Prostate gland (tissue), 2 donors: ENCODE measurements around the gene ELOVL2. TPM values are rescaled to one million over a fixed set of nuclear protein-coding genes. Genes with fewer than 3 reads are reported as not detected.

ENCODE experiments used
- DNase-seq: peaks from one replicate; pipeline ENCODE4 v3.0.0-alpha.2; 2019; ENCODE audit warnings: low spot score
- H3K27ac ChIP-seq, 2 donors: fragments of 200-600 bp; sonication (generic); 2 replicates each; pipeline ENCODE4 v1.5.1; 2017 to 2019
- H3K27me3 ChIP-seq: fragments of 200-600 bp; sonication (generic); replicated peaks from 2 replicates; pipeline ENCODE4 v1.5.1; 2019; ENCODE audit not compliant: insufficient read depth
- H3K36me3 ChIP-seq, 2 donors: fragments of 200-600 bp; sonication (generic); 1 replicate in 1 of 2; 2 replicates in 1 of 2; pipeline versions ENCODE4 v1.5.1 to v1.8.1; 2017 to 2019
- H3K4me1 ChIP-seq: fragments of 200-600 bp; sonication (generic); replicated peaks from 2 replicates; pipeline ENCODE4 v1.5.1; 2019
- H3K4me3 ChIP-seq, 2 donors: fragments of 200-600 bp; sonication (generic); 2 replicates each; pipeline ENCODE4 v1.5.1; 2017 to 2019
- H3K9me3 ChIP-seq: fragments of 200-600 bp; sonication (generic); 2 replicates; pipeline ENCODE4 v1.5.1; 2017
- POLR2A ChIP-seq: fragments of 450-650 bp; IDR thresholded peaks from one replicate; pipeline ENCODE4 v1.6.1; 2016; ENCODE audit warnings: antibody characterized with exemption, mild to moderate bottlenecking
- POLR2AphosphoS5 ChIP-seq: sonication (generic); formaldehyde crosslinking; IDR thresholded peaks from one replicate; pipeline ENCODE4 v1.6.1; 2017; ENCODE audit warnings: antibody characterized with exemption
- WGBS: methylation state at CpG from one replicate; pipeline ENCODE4 v1.1.5; 2018; 5-methylcytosine and 5-hydroxymethylcytosine counted together
- intact Hi-C: fragments of 100-400 bp; cut with DNase I; formaldehyde crosslinking; loops from one replicate; pipeline ENCODE4 v1.14.2; 2022
- total RNA-seq, 2 donors: library from RNA; depleted of rRNA; stranded (reverse); fragments of >200 nt; gene quantifications; one replicate each; pipeline ENCODE4 v1.1.0, GENCODE V29; 2016
- TF ChIP-seq, protein P1 (sequence below), 4 experiments: fragments of 200-600 bp in 2 of 4; fragments of 450-650 bp in 2 of 4; sonication (generic) in 2 of 4; IDR thresholded peaks; 1 replicate in 3 of 4; 2 replicates in 1 of 4; pipeline ENCODE4 v1.5.1; 2016 to 2019; ENCODE audit warnings: antibody characterized with exemption in 4 of 4, mild to moderate bottlenecking in 2 of 4, moderate library complexity in 2 of 4

ELOVL2 gene
- total RNA-seq, 2 donors from 2014 or later = 15.5 to 17.9 TPM

DNA sequence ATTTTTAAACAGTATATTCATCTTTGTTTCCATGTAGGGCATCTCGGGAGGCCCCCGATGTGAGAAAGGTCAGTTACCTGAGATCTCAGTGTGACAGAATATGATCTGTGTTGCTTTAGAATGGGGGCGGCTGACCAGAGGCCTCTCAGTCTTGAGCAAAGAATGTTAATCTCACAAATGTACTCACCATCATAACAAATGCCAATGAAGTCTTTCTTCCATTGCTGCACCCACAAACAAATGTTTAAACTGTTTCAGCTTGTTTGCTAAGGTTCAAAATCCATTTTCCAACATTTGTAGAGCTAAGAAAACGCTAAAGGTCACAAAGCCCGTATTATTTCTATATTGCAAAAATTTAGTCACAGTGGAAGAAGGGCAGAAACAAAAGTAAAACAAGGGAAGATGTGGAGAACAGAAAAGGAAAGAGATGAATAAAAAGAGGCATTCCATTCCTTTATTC is 31.8 kb downstream of the ELOVL2 start:
- Histone ChIP-seq H3K4me3 (no peak overlapping the region), H3K27me3 (no peaks in the 10 kb centered on the region), H3K36me3 (no peaks in the 10 kb centered on the region), H3K4me1 (no peaks in the 10 kb centered on the region), H3K9me3 (no peaks in the 10 kb centered on the region), H3K27ac (no peak overlapping the region)
- intact Hi-C loops = no loop called here
- WGBS = 68% methylated on average over 5 of the region's 5 CpGs
- DNase-seq = no peak
- no peak for TF ChIP-seq POLR2A
- TF ChIP-seq POLR2AphosphoS5 = no peak
- TF ChIP-seq, protein P1, sequence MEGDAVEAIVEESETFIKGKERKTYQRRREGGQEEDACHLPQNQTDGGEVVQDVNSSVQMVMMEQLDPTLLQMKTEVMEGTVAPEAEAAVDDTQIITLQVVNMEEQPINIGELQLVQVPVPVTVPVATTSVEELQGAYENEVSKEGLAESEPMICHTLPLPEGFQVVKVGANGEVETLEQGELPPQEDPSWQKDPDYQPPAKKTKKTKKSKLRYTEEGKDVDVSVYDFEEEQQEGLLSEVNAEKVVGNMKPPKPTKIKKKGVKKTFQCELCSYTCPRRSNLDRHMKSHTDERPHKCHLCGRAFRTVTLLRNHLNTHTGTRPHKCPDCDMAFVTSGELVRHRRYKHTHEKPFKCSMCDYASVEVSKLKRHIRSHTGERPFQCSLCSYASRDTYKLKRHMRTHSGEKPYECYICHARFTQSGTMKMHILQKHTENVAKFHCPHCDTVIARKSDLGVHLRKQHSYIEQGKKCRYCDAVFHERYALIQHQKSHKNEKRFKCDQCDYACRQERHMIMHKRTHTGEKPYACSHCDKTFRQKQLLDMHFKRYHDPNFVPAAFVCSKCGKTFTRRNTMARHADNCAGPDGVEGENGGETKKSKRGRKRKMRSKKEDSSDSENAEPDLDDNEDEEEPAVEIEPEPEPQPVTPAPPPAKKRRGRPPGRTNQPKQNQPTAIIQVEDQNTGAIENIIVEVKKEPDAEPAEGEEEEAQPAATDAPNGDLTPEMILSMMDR (IDR thresholded peaks at IDR 0.05) = no peak

DNA sequence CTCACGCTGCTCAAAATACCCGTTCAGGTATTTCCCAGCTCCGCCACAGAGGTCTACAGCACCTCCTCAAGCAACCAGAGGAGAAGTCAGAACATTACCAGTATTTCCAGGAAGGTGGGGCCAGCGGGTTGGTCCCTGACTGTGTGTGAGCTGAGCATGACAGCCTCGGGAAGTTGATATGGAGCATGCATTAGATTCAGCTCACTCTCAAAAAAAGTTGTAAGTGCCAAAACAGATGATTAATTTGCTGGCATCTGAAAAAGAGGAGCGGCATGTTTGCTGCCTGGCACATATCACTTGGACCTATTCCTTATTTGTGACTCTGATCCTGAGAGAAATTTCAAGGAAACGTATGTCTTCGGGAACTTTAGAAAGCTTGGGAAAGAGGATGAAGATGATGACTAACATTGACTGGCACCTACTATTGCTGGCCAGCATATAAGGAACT is 32.3 kb downstream of the ELOVL2 start:
- WGBS = 43% methylated on average over 8 of the region's 8 CpGs
- TF ChIP-seq POLR2A = no peak
- no peak for TF ChIP-seq POLR2AphosphoS5
- TF ChIP-seq, protein P1 (IDR thresholded peaks at IDR 0.05) = no peak
- Histone ChIP-seq H3K4me1 (no peaks in the 10 kb centered on the region), H3K27ac (no peak overlapping the region), H3K4me3 (no peak overlapping the region), H3K27me3 (no peaks in the 10 kb centered on the region), H3K36me3 (no peaks in the 10 kb centered on the region), H3K9me3 (no peaks in the 10 kb centered on the region)
- DNase-seq = peak; percentile 6
- intact Hi-C loops = no loop called here

GRCh38 chr6:11009353-11009752 is 34.8 kb downstream of the ELOVL2 start:
- Histone ChIP-seq H3K27me3 (no peaks in the 10 kb centered on the region), H3K4me3 (no peak overlapping the region), H3K27ac (no peak overlapping the region), H3K36me3 (no peaks in the 10 kb centered on the region), H3K9me3 (no peaks in the 10 kb centered on the region), H3K4me1 (no peaks in the 10 kb centered on the region)
- TF ChIP-seq POLR2A (no peak), POLR2AphosphoS5 (no peak)
- TF ChIP-seq, protein P1 (IDR thresholded peaks at IDR 0.05) = no peak
- DNase-seq = no peak
- intact Hi-C loops = no loop called here
- WGBS = 66% methylated on average over 6 of the region's 6 CpGs

GRCh38 chr6:11008821-11009220 is 35.3 kb downstream of the ELOVL2 start:
- intact Hi-C loops = no loop called here
- H3K9me3 ChIP-seq = no peaks in the 10 kb centered on the region
- no peaks in the 10 kb centered on the region for H3K27me3 ChIP-seq
- no peaks in the 10 kb centered on the region for H3K36me3 ChIP-seq
- TF ChIP-seq POLR2A (no peak), POLR2AphosphoS5 (no peak)
- TF ChIP-seq, protein P1 (IDR thresholded peaks at IDR 0.05) = no peak
- WGBS = 24% methylated on average over 1 of the region's 1 CpG
- H3K4me3 ChIP-seq = no peak overlapping the region
- H3K4me1 ChIP-seq = no peaks in the 10 kb centered on the region
- H3K27ac ChIP-seq = no peak overlapping the region
- DNase-seq = no peak

DNA sequence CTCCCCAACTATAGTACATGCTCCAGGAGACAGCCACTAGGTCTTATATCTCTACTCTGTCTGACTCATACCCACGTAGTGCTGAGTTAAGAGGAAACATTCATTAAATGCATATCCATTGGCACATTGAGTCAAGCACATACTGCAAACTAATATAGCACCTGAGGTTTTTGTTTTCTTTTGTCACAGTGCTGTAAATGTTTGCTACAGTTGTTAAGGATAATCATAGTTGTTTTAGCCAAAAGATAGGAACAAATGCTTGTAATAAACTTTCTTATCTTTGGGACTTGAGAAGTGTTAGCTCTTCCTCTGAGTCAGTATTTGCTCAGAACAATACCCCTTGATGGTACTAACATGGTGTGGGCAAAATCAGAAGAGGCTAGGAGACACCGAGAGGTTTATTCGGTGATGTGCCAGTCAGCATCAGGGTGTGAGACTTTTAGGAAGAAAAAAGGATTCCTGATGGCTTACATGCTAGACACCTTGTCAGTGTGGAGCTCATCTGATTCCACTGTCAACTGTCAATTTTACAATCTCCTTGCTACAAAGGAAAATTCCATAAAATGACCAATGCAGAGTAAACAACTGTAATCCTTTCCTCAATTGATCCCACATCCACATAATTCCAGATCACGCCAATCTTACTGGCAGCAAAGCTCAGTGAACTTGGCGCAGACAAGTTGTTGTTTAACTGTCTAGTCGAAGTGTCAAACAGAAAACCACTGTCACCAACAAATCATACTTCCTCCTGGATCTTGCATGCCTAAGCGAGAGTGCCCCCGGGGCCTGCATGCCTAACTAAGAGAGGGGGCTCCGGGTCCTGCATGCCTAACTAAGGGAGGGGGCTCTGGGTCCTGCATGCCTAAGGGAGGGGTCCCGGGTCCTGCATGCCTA is 36.1 kb downstream of the ELOVL2 start:
- intact Hi-C loops = no loop called here
- no peak overlapping the region for H3K4me3 ChIP-seq
- no peak for DNase-seq
- TF ChIP-seq POLR2A = no peak
- TF ChIP-seq, protein P1 (IDR thresholded peaks at IDR 0.05) = no peak
- no peak for TF ChIP-seq POLR2AphosphoS5
- no peak overlapping the region for H3K27ac ChIP-seq
- WGBS = 60% methylated on average over 10 of the region's 10 CpGs
- no peaks in the 10 kb centered on the region for H3K27me3 ChIP-seq
- no peaks in the 10 kb centered on the region for H3K9me3 ChIP-seq
- H3K4me1 ChIP-seq = no peaks in the 10 kb centered on the region
- no peaks in the 10 kb centered on the region for H3K36me3 ChIP-seq
